ENCODE data around the gene GRIK4.

GRIK4 gene

DNA sequence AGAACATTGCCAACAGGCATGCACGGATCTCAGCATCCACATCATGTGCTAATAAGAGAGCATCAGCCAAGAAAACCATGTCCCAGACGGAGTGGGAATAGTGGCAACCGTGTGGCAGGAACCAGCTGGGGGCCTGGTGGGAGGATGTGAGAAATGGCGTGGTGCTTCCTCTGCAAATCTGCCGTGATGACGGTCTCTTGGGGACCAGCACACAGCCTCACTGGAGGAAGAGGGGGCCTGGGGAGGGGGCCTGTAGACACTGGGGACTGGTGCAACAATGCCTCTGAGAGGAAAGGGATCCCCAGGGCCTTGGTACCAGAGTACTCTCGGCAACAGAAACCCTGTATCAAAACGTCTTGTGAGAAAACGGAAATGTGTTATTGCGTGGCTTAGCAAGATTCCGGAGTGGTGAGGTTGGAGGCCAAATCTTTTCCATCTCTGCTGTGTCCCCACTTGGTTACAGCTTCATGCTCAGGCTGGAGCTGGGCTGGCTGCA lies 358.0 kb downstream of the GRIK4 start:
- DNase-seq = no peak

DNA sequence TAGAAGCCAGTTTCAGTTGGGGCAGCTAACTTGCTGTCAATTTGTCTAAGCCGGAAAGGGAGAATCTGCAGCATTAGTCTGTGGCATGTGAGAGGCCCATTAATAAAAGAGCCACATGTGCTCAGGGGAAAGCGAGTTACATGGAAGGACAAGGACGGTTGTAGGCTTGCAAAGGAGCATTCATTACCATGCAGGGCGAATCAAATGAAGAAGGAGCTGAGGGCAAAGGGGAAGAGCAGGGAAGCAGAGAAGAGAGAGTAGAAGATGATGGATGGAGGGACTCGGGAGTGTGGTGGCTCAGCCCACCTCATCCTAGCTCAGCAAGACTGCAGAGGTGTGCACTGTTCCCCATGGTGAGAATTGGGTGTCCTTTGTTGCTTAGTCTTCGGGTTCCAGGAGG lies 359.6 kb downstream of the GRIK4 start:
- no peak for DNase-seq

DNA sequence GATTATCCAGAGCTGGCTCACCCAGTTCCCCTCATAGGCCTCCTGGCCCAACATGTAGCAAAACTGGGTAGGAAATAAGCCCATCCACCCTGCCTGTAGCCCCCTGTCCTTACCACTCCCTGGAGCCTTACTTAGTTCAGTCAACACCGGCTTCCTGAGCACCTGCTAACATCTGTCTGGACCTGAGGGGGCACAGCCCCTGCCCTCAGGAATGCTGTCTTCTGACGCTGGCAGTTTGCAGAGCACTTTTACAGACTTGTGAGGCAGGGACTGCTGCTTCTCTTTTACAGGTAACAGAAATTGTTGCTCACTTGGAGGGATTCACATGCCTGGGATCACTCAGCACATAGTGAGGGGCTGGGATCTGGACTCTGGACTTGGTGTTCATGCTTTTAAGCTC lies 360.4 kb downstream of the GRIK4 start:
- no peak for DNase-seq

DNA sequence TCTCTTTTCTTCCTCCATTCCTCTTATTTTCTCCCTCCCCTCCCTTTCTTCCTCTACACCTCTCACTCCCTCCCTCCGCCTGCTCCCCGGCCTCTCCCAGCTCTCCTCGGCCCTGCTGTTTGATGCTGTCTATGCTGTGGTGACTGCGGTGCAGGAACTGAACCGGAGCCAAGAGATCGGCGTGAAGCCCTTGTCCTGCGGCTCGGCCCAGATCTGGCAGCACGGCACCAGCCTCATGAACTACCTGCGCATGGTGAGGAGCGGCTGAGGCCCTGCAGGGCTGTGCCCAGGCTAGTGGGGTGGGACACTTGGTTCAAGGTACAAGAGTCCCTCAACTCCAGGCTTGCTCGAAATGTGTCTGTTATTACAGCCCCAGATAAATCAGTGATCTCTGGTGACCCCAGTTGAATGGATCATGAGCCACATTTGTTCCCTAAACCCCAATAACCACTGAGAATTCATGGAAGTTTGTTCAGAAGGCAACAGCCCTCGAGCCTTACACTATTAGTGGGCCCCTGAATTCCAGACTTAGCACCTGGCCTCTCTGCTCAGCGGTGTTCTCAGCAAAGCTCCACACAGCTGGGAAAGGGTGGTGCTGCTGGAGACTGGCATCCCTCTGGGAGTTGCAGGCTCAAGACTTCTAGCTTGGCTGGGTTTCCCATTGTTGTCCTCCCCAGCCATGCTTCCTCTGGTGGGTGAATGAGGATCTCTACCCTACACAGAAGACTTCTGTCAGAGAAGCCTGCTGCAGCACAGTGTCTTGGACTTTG lies 362.6 kb downstream of the GRIK4 start:
- no peak for DNase-seq

DNA sequence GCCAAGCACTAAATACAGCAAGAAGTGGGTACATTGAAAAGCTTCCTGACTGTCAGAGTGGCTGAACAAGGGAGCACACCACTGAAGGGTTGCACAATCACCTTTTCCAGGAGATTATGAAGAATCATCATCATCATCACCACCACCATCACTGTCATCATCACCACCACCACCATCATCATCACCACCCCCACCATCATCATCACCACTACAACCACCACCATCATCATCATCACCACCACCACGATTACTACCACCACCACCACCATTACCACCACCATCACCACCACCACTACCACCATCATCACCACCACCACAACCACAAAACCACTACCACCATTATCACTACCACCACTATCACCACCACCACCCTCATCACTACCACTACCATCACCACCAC lies 364.4 kb downstream of the GRIK4 start:
- DNase-seq = no peak

DNA sequence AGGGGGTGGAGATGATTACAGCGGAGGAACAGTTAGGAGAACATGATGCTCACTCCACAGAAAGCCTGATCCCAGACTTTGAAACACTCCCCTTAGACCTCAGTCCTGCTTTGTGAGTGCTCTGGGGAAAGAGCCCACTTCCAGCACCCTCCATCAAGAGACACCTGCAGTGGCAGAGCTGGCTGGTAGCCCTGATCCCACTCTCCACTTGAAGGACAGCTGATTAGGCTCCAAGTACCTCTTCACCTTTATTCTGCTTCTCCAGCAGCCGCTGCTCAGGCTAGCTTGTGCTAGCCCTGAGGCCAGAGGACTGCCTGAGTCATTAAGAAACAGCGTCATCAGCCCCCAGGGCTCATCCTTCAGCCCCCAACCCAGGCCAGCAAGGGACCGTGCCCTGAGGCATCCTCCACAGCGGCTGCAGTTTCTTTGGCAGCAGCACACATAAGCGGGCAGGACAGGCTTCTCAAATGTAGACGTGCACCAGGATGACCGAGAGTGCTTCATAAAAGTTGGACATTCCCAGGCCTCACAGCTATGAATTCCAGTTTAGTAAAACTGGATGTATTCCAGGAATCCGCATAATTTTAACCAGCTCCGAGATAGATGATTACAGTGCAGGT lies 366.3 kb downstream of the GRIK4 start:
- DNase-seq = no peak

DNA sequence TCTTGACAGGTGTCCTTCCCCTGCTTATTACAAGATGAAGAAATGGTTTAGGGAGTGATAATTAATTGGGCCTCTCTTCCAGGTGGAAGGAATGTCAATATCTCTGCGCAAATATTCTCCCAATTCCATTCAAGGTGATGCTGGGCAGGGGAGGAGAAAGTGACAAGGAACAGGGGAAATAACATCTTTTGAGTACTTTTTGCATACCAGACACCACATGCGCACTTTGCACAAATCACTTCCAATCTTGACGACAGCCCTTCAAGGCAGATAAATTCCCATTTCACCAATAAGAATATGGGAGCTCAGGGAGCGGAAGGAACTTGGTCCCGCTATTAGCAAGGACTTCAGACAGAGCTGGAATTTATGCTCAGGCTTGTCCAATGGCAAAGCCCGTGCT lies 367.2 kb downstream of the GRIK4 start:
- no peak for DNase-seq

DNA sequence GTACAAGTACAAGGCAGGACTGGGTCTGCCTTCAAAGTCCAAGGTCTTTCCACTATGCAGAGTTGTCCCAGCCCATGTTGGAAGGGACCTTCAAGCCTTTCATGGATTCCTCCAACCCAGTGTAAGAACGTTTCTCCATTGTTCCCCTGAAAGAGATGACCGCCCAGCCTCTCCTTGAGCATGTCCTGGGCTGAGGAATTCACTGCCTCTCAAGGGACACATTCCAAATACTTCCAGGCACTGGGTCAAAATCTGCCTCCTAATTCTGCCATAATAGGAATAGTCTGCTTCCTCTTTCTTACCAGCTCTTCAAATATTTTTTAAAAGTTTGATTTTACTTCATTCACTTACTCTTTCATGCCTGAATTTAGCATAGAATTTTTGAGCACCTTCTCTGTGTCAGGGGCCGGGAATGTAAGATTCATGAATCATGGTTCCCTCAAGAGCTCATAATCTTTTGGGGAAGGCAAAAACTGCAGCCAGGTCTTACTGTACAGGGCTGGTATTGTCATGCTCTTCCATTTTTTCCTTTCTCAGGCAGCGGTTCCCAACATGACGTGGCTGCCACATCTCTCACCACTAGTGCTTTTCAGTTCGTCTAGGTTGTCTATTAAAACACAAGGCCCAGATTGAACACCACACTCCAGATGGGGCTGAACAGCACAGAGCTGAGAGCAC lies 369.1 kb downstream of the GRIK4 start:
- DNase-seq = no peak

DNA sequence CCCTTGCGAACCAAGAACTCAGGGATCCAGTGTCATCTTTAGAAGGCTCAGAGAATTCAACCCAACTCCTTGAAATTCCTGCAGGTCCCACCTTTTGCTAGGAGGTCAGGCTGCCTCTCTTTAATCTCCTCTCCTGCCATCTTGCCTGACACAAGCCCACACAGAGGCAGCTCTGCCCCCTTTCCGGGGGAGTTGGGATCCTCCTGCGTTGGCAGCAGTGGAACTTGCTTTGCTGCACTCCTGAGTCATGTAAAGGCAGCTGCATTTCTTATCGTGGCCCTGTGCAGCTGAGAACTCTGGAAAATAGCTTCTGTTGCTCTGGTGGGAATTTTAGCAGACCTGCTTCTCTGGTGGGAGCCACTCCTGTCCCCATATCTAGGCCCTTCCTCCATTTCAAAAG lies 370.0 kb downstream of the GRIK4 start:
- DNase-seq = no peak

DNA sequence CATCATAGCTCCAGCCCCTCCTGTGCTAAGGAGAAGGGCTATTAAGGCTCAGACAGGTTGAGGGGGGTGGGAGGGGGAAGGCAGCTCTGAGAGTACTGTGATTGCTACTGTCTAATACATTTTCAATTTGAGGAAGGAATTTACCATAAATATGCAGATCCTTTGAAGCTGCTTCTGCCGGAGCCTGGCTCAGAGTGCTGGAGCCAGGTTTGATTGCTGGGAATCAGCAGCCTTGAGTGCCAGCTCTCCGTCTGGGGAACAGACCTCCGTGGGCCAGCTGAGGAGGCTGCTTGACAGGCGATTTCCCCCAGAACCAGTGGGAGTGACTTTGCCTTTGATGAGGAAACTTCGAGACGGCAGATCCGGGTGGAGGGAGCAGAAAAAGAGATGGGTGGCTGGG lies 370.6 kb downstream of the GRIK4 start:
- DNase-seq = no peak

DNA sequence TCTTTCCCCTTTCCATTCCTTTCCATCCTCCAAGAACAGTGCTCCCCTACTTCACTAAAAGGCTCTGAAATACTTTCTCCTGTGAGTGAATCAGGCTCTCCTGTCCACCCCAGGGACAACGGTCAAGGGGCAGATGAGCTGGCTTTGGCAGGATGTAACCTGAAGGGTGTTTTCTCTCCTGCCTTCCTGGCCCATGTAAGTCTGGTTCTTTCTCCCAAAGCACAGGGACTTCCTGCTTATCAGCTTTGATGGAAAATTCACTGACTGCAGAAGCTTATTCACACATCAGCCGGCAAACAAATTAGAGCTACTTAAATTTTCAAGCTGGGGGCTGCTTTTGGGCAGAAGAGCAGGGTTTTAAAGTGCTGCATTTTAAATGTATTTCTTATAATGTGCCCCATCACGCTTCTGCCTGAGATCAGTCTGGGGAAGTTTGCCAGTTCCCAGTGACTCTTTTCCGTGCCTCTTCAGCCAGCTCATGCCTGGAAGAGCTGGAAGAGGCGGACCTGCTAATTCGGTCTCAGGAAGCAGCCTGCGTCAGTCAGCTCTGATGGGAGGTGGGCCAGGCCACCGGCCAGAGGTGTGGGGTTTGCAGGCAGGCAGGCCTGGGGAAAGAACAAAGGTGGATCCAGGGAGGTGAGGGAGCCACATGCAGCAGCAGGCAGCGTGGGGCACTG lies 372.0 kb downstream of the GRIK4 start:
- no peak for DNase-seq

DNA sequence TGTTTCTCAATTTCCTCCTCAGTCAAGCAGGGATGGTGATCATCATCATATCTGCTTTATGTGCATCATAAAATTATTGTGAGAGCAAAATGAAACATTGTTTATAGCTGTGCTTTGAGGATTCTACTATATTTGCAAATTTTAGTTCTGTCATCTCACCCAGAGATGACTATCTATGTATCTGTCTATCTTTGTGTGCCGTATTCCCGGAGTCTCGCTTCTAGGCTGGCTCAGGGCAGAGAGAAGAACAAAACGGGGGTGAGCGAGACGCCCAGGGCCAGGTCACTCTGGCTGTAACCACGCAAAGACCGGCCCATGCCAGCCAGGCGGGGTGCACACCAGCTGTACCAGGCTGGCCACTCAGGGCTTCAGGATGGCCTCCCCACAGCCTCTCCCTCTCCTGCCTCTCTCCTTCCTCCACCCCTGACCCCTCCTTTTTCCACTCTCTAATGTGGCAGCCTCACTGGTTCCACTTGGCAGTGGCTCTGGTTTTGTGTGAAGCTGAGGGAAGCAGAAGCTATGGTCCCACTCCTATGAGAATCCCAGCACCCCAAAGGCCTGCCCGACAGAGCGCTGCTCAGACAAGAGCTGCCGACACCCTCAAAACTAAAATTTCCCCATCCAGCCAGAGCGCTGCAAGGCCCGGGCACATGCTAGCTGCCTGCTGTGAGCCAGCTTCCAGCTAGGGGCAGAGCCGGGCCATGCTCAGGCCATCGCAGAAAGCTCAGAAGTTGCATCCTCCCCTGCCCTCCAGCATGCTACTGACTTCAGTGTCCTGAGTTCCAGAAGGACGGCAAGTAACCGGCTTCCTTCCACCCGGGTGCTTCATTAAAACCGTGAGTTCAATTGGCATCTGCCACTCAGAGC lies 372.8 kb downstream of the GRIK4 start:
- no peak for DNase-seq

DNA sequence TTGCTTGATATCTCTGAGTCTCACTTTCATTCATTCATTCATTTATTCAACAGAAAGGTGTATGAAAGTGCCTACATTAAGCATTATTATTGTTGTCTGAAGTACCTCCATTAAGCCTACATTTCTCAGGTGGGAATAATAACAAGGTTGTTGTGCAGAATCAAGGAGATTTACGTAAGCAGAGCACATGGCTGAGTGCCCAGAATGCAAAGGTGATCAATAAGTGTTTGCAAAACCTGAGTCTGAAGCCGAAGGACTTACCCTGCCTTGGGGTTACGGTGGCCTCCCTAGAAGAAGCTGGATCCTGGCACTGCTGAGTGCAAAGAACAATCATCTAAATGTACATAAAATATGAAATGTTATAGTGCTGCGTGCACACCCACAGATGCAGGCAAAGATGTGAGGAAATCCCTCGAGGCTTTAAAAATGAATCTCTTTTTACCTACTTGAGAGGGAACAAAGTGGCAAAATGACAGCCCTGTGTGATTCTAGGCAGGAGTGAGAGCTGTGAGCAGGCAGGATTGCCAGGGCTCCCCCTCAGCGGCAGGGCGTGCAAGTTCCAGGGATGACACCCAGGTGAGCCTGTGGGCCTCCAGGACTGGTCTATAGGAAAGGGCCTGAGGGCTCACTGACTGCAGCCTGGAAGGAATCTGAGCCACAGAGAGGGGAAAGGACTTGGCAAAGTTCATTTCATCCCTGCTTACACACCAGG lies 379.2 kb downstream of the GRIK4 start:
- no peak for DNase-seq

DNA sequence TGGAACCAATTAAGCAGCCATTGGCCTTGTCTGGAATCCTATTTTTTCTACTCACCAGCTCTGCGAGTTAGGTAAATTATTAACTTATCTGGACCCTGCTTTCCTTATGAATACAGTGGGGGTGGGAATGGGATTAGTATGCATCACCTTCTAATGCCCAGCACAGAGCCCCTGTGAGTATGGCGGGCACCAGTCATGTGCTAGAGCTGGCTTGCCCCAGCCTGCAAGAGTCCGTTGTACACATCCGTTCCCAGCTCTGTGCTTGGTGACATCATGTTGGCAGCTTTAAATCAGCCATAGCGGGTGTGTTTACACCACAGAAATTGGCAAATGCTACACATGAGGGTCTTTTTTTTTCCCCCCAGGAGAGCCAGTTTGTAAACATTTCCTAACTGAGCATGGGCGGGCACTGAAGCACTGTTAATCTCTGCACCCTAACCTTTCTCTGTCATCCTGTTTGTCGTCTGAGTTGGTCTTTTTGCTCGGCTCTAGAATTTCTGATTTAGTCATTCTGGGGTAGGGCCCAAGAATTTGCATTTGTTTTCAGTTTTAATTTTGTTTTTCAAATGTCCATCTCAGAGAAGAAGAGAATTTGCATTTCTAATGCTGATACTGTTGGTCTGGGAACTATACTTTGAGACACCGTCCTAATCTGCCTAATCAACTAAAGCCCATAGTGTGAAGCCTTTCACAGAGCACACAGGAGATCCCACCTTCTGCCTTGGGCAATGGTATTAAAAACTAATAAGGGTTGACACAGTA lies 382.1 kb downstream of the GRIK4 start:
- no peak for DNase-seq

DNA sequence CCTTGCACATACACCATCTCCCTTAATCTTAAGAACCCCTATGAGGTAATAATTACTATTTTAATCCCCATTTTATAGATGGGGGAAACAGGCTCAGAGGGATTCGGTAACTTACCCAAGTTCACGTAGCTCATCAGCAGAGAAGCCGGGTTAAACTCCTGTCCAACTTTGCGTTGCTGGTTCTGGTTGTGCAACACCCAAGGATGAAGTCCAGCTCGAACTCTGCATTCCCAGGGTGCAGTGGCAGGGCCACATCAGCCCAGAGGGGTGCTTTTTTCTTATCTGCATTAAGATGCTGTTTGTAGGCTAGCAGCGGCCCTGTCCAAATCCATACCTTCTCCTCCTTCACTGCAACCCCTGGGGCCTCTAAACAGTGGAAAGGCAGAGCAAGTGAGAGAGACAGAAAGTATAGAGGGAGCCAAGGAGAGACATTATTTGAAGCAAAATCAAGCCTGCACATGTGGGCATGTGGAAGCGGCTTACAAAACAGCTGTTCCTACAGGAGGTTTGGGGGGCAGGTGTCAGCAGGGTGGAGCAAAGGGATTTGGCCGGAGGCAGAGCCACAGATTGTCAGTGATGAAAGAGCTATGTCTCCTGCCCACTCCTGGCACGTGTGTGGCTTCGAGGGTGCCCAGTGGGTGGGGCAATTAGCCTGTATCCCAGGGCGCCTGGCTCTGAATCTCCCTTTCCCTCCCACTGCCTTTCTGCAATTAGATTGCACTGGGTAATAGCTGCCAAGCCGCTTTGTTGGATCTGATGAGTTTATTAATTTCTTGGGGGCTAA lies 382.8 kb downstream of the GRIK4 start:
- no peak for DNase-seq

DNA sequence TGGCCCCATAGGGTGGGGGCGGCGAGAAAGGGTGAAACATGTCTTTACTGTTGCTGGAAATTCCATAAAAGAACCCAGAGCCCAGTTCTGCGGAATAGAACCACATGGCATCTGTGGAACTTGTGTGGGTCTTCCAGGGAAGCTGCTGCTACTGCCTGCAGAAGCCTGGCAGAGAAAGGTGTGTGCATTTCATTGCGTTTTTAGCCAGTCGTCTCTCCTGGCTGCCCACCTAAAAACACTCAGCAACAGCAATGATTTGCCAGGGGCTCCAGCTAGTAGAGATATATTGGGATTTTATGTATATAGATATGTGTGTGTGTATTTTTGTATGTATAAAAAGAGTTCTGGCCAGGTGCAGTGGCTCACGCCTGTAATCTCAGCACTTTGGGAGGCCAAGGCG lies 385.1 kb downstream of the GRIK4 start:
- no peak for DNase-seq

DNA sequence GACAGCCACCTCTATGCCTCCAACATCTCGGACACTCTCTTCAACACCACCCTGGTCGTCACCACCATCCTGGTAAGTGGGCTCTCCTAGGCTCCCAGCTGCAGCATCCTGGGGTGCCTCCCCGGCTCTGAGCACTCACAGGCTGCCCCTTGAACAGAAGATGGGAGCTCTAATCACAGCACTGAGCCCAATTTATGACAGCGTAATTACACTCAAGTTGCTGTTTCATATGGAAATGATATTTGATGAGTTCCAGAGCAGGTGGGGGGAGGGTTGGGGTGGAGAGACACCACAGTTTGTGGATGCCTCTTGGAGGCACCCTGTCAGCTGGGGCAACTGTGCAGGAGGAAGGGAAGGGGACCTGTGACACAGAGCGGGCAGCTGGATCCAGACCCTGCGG lies 387.0 kb downstream of the GRIK4 start:
- no peak for DNase-seq

DNA sequence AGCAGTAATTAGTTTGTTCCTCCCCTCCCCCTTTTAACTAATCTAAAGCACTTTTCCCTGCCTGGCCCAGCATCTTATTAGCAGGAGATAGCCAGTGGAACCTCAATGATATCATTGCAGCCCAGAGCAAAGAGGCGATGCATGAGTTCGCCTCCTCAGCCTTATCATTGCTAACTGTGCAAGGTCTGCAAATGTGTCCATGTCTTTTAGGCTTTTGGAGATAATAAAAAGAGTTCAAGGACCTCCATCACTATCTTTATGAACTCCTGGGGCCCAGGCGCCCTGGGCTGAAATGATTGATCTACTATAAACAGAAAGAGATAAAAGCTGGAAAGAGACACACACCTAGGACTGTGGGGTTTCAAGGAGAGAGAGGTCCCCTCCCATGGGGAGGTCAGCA lies 388.2 kb downstream of the GRIK4 start:
- DNase-seq = no peak

DNA sequence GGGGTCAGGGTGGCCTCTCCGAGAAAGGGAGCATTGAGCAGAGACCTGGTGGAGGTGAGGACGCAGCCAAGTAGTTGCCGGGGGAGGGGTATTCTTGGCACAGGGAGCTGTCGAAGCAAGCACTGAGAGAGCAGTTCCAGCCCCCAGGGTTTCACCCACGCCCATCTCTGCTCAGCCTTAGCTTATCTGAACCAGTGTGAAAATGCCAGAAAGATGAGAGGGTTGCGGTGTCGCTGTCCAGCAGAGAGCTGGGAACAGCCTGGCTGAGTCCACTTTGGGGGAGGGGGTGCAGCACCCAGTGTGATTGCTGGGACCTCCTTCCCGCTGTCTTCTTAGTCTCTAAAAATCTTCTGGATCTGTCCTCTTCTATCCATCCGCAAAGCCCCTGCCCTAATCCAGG lies 389.1 kb downstream of the GRIK4 start:
- DNase-seq = no peak

DNA sequence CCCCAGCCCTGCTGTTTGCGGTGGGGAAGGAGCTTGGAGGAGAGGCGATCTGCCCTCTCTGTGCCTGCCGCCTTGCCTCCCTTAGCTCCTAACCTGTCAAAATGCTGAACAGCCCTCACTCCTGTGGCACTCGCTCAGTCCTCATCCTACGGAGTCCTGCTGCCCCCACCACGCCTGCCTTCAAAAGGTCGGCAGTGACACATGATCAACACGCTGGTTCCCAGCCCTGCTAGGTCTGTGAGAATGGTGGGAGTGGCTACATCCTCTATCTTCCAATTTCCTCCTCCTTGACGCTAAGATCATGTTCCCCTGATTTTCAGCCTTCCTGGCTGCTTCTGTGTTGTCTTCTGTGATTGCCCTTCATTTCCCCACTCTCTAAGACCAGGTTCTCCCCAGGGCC lies 392.1 kb downstream of the GRIK4 start:
- DNase-seq = no peak
